HepG2 (cell line): ENCODE data around the gene COA3. TPM values are rescaled to one million over a fixed set of nuclear protein-coding genes. Genes with fewer than 3 reads are reported as not detected.

Experiments used
- AFF4 ChIP-seq: sonication (generic); formaldehyde crosslinking; IDR thresholded peaks from 2 replicates; pipeline ENCODE4 v1.4.0; 2020; ENCODE audit warnings: missing genetic modification reagents
- ATF5 ChIP-seq: sonication (generic); formaldehyde crosslinking; IDR thresholded peaks from 2 replicates; pipeline ENCODE4 v1.4.0; 2020; ENCODE audit warnings: mild to moderate bottlenecking, low read depth, missing genetic modification reagents
- CBX5 ChIP-seq: sonication (generic); formaldehyde crosslinking; IDR thresholded peaks from 2 replicates; pipeline ENCODE4 v1.4.0; 2020; ENCODE audit warnings: missing genetic modification reagents, borderline replicate concordance
- CEBPZ ChIP-seq: IDR thresholded peaks from 2 replicates; pipeline ENCODE4 v1.6.1; 2012; ENCODE audit warnings: low read length, improper control_type of control experiment
- KMT2A ChIP-seq: sonication (generic); formaldehyde crosslinking; IDR thresholded peaks from 2 replicates; pipeline ENCODE4 v1.4.0; 2020; ENCODE audit warnings: missing genetic modification reagents
- NFRKB ChIP-seq: fragments of 450-650 bp; IDR thresholded peaks from 2 replicates; pipeline ENCODE4 v1.6.1; 2017
- RARA ChIP-seq: IDR thresholded peaks from 2 replicates; pipeline ENCODE4 v1.6.1; 2016; ENCODE audit warnings: missing genetic modification reagents, missing compliant biosample characterization
- SETDB1 ChIP-seq: sonication (generic); formaldehyde crosslinking; IDR thresholded peaks from 2 replicates; pipeline ENCODE4 v1.5.1; 2020; ENCODE audit warnings: missing genetic modification reagents, mild to moderate bottlenecking, borderline replicate concordance
- SMAD3 ChIP-seq: sonication (generic); formaldehyde crosslinking; IDR thresholded peaks from 2 replicates; pipeline ENCODE4 v1.4.0; 2020; ENCODE audit warnings: missing genetic modification reagents
- SP4 ChIP-seq: sonication (generic); formaldehyde crosslinking; IDR thresholded peaks from 2 replicates; pipeline ENCODE4 v1.8.1; 2023; ENCODE audit warnings: mild to moderate bottlenecking, missing genetic modification reagents
- ZFP62 ChIP-seq: sonication (generic); formaldehyde crosslinking; IDR thresholded peaks from 2 replicates; pipeline ENCODE4 v1.4.0; 2020; ENCODE audit warnings: missing genetic modification reagents
- ZMYM4 ChIP-seq: sonication (generic); formaldehyde crosslinking; IDR thresholded peaks from 2 replicates; pipeline ENCODE4 v1.8.1; 2023; ENCODE audit warnings: mild to moderate bottlenecking, missing genetic modification reagents
- ZNF121 ChIP-seq: sonication (generic); formaldehyde crosslinking; IDR thresholded peaks from 2 replicates; pipeline ENCODE4 v1.5.0; 2020; ENCODE audit warnings: mild to moderate bottlenecking, missing genetic modification reagents
- ZNF333 ChIP-seq: sonication (generic); formaldehyde crosslinking; IDR thresholded peaks from 2 replicates; pipeline ENCODE4 v1.4.0; 2020; ENCODE audit warnings: mild to moderate bottlenecking, missing genetic modification reagents, borderline replicate concordance
- ZNF337 ChIP-seq: sonication (generic); formaldehyde crosslinking; IDR thresholded peaks from 2 replicates; pipeline ENCODE4 v1.5.1; 2020; ENCODE audit warnings: missing genetic modification reagents, low read depth, mild to moderate bottlenecking, borderline replicate concordance
- ZNF460 ChIP-seq: sonication (generic); formaldehyde crosslinking; IDR thresholded peaks from 2 replicates; pipeline ENCODE4 v1.5.1; 2020; ENCODE audit warnings: missing genetic modification reagents, mild to moderate bottlenecking, borderline replicate concordance
- ZNF556 ChIP-seq: sonication (generic); formaldehyde crosslinking; IDR thresholded peaks from 2 replicates; pipeline ENCODE4 v1.4.0; 2020; ENCODE audit warnings: mild to moderate bottlenecking, missing genetic modification reagents, borderline replicate concordance
- ZNF557 ChIP-seq: sonication (generic); formaldehyde crosslinking; IDR thresholded peaks from 2 replicates; pipeline ENCODE4 v1.4.0; 2020; ENCODE audit warnings: missing genetic modification reagents
- ZNF644 ChIP-seq: IDR thresholded peaks from 2 replicates; pipeline ENCODE4 v1.6.1; 2016; ENCODE audit warnings: low read depth
- ZNF737 ChIP-seq: sonication (generic); formaldehyde crosslinking; IDR thresholded peaks from 2 replicates; pipeline ENCODE4 v1.5.0; 2020; ENCODE audit warnings: missing genetic modification reagents, mild to moderate bottlenecking, borderline replicate concordance
- ZSCAN5A ChIP-seq: sonication (generic); formaldehyde crosslinking; IDR thresholded peaks from 2 replicates; pipeline ENCODE4 v1.8.0; 2022; ENCODE audit warnings: mild to moderate bottlenecking, missing genetic modification reagents, borderline replicate concordance
- polyA plus RNA-seq, 8 experiments: library from polyadenylated mRNA; depleted of rRNA in 3 of 8; stranded (reverse) in 7 of 8; unstranded in 1 of 8; fragments of >200 nt; fragmentation: Illumina TruSeq in 4 of 8; extraction: Trizol in 4 of 8; gene quantifications; 2 replicates each; pipeline versions ENCODE4 v1.2.1 to v1.2.3, GENCODE V29; 2011 to 2016; ENCODE audit warnings: low read depth in 4 of 8, missing spikeins in 1 of 8, mixed read lengths in 1 of 8; ENCODE audit not compliant: insufficient read depth in 1 of 8
- total RNA-seq, 5 experiments: library from RNA; depleted of rRNA; stranded (reverse); fragments of >200 nt; fragmentation: Illumina TruSeq; extraction: Trizol; gene quantifications; 2 replicates each; pipeline ENCODE4 v1.2.3, GENCODE V29; 2016; ENCODE audit warnings: low read depth in 1 of 5

The COA3 gene
- total and polyA plus RNA-seq, 2 of the 13 experiments (the other 11 are each of a cell fraction or from before 2014, with no cell fraction given): 133 to 202 TPM

GRCh38 chr17:42832934-42833766 lies 34.6 kb upstream of the COA3 start, which contains the start of gene PSME3 (continued):
- no peak for TF ChIP-seq ZSCAN5A
- peak; percentile 62 for TF ChIP-seq SP4
- TF ChIP-seq AFF4 (CRISPR knock-in tag): no peak
- no peak for TF ChIP-seq CEBPZ
- peak; percentile 96 for TF ChIP-seq ZNF337 (CRISPR knock-in tag)
- TF ChIP-seq ZNF557: peak; percentile 87; the same call in 1 of the 2 replicates
- peak; percentile 75 for TF ChIP-seq RARA
- TF ChIP-seq SETDB1 (CRISPR knock-in tag): no peak
- TF ChIP-seq ZNF333 (CRISPR knock-in tag): peak; percentile 99
- TF ChIP-seq NFRKB: 0 out of 2 replicates have a peak, but pooled peaks have one; percentile 49
- no peak for TF ChIP-seq CBX5 (CRISPR knock-in tag)
- peak; percentile 84; the same call in 1 of the 2 replicates for TF ChIP-seq SMAD3 (CRISPR knock-in tag)
- TF ChIP-seq ZNF460 (CRISPR knock-in tag): 0 out of 2 replicates have a peak, but pooled peaks have one; percentile 30
- TF ChIP-seq ZNF121 (CRISPR knock-in tag): peak; percentile 55; the same call in 1 of the 2 replicates
- no peak for TF ChIP-seq ZNF644
- peak; percentile 88 for TF ChIP-seq ATF5 (CRISPR knock-in tag)
- peak; percentile 71; the same call in 1 of the 2 replicates for TF ChIP-seq ZNF737
- TF ChIP-seq ZFP62 (CRISPR knock-in tag): no peak
- peak; percentile 97 for TF ChIP-seq KMT2A (CRISPR knock-in tag)
- TF ChIP-seq ZNF556 (CRISPR knock-in tag): peak; percentile 96
- peak; percentile 71 for TF ChIP-seq ZMYM4 (CRISPR knock-in tag)
